Dedifferentiated amniotic fluid mesenchymal stem cell (primary cell): ENCODE results near the gene ITGB3BP.

Source experiments
- DNase-seq: peaks from one replicate; pipeline ENCODE4 v3.0.0-alpha.2; 2016; ENCODE audit errors: extremely low spot score

ITGB3BP gene

GRCh38 chr1:63418101-63418500 lies 104.9 kb downstream of the ITGB3BP start:
- no peak for DNase-seq

GRCh38 chr1:63414691-63415365 lies 108.2 kb downstream of the ITGB3BP start:
- DNase-seq: no peak

- no peak for DNase-seq
Observed at GRCh38 chr1:63413394-63413793, 109.6 kb downstream of the ITGB3BP start.

- peak; percentile 28 for DNase-seq
Observed at GRCh38 chr1:63411066-63411465, 112.0 kb downstream of the ITGB3BP start.

GRCh38 chr1:63408331-63408730 lies 114.7 kb downstream of the ITGB3BP start:
- DNase-seq: peak; percentile 25

GRCh38 chr1:63407002-63407401 lies 116.0 kb downstream of the ITGB3BP start:
- no peak for DNase-seq

- no peak for DNase-seq
Observed at GRCh38 chr1:63405987-63406386, 117.0 kb downstream of the ITGB3BP start.

GRCh38 chr1:63405021-63405420 lies 118.0 kb downstream of the ITGB3BP start:
- DNase-seq: no peak

- no peak for DNase-seq
Observed at GRCh38 chr1:63403386-63403785, 119.6 kb downstream of the ITGB3BP start.

- no peak for DNase-seq
Observed at GRCh38 chr1:63401945-63402344, 121.1 kb downstream of the ITGB3BP start.
